Measurements from ENCODE around the gene RAB6B.

RAB6B gene

GRCh38 chr3:133779626-133780203, 116.0 kb downstream of the RAB6B start:
- H3K4me2 ChIP-seq (ENCODE audit: low read length), result no peak overlapping the region
- no peaks in the 10 kb centered on the region for H3K4me1 ChIP-seq (ENCODE audit: low read length)
- H3K9ac ChIP-seq (ENCODE audit: low read length), result no peak overlapping the region
- no peak overlapping the region for H3K4me3 ChIP-seq (ENCODE audit: low read length)
- TF ChIP-seq CTCF (IDR thresholded peaks at IDR 0.05; ENCODE audit: low read depth, low read length), result no peak
- no peak for TF ChIP-seq EZH2phosphoT487 (IDR thresholded peaks at IDR 0.05; ENCODE audit: low read depth)
- H2AFZ ChIP-seq (ENCODE audit: low read depth, low read length), result no peak overlapping the region
- no peaks in the 10 kb centered on the region for H4K20me1 ChIP-seq (ENCODE audit: insufficient read depth, low read length)
- H3K27me3 ChIP-seq (ENCODE audit: low read depth, low read length), result peaks cover 15% of the 10 kb centered on the region; the same call in 1 of the 2 replicates
- H3K36me3 ChIP-seq (replicated peaks; ENCODE audit: low read depth, low read length), result no peaks in the 10 kb centered on the region
- no peaks in the 10 kb centered on the region for H3K79me2 ChIP-seq (ENCODE audit: low read length)
- no peak overlapping the region for H3K27ac ChIP-seq (ENCODE audit: low read length)
- H3K9me3 ChIP-seq (ENCODE audit: insufficient read depth, low read length), result no peaks in the 10 kb centered on the region

- Histone ChIP-seq H3K4me2 (ENCODE audit: low read length) (no peak overlapping the region), H3K9me3 (ENCODE audit: insufficient read depth, low read length) (no peaks in the 10 kb centered on the region), H3K27ac (ENCODE audit: low read length) (no peak overlapping the region)
Observed at GRCh38 chr3:133777807-133778568, 117.7 kb downstream of the RAB6B start.

GRCh38 chr3:133776794-133777438, 118.8 kb downstream of the RAB6B start:
- no peak overlapping the region for H2AFZ ChIP-seq (ENCODE audit: low read depth, low read length)
- no peak overlapping the region for H3K4me3 ChIP-seq (ENCODE audit: low read length)
- no peaks in the 10 kb centered on the region for H3K9me3 ChIP-seq (ENCODE audit: insufficient read depth, low read length)
- H3K9ac ChIP-seq (ENCODE audit: low read length), result no peak overlapping the region
- H3K79me2 ChIP-seq (ENCODE audit: low read length), result no peaks in the 10 kb centered on the region
- TF ChIP-seq CTCF (IDR thresholded peaks at IDR 0.05; ENCODE audit: low read depth, low read length), result no peak
- no peak for TF ChIP-seq EZH2phosphoT487 (IDR thresholded peaks at IDR 0.05; ENCODE audit: low read depth)
- peaks cover 15% of the 10 kb centered on the region; the same call in 1 of the 2 replicates for H3K27me3 ChIP-seq (ENCODE audit: low read depth, low read length)
- H3K36me3 ChIP-seq (replicated peaks; ENCODE audit: low read depth, low read length), result no peaks in the 10 kb centered on the region
- H3K4me2 ChIP-seq (ENCODE audit: low read length), result no peak overlapping the region
- no peak overlapping the region for H3K27ac ChIP-seq (ENCODE audit: low read length)
- no peaks in the 10 kb centered on the region for H3K4me1 ChIP-seq (ENCODE audit: low read length)
- no peaks in the 10 kb centered on the region for H4K20me1 ChIP-seq (ENCODE audit: insufficient read depth, low read length)

More at GRCh38 chr3:133777807-133778568, 117.7 kb downstream of the RAB6B start:
- H2AFZ ChIP-seq (ENCODE audit: low read depth, low read length), result no peak overlapping the region
- no peak overlapping the region for H3K4me3 ChIP-seq (ENCODE audit: low read length)
- H4K20me1 ChIP-seq (ENCODE audit: insufficient read depth, low read length), result no peaks in the 10 kb centered on the region
- H3K9ac ChIP-seq (ENCODE audit: low read length), result no peak overlapping the region
- H3K27me3 ChIP-seq (ENCODE audit: low read depth, low read length), result peaks cover 15% of the 10 kb centered on the region; the same call in 1 of the 2 replicates
- H3K4me1 ChIP-seq (ENCODE audit: low read length), result no peaks in the 10 kb centered on the region
- no peaks in the 10 kb centered on the region for H3K36me3 ChIP-seq (replicated peaks; ENCODE audit: low read depth, low read length)
- TF ChIP-seq EZH2phosphoT487 (IDR thresholded peaks at IDR 0.05; ENCODE audit: low read depth) (no peak), CTCF (IDR thresholded peaks at IDR 0.05; ENCODE audit: low read depth, low read length) (no peak)
- no peaks in the 10 kb centered on the region for H3K79me2 ChIP-seq (ENCODE audit: low read length)

- TF ChIP-seq EZH2phosphoT487 (IDR thresholded peaks at IDR 0.05; ENCODE audit: low read depth) (no peak), CTCF (IDR thresholded peaks at IDR 0.05; ENCODE audit: low read depth, low read length) (no peak)
- no peak overlapping the region for H3K4me3 ChIP-seq (ENCODE audit: low read length)
- H3K36me3 ChIP-seq (replicated peaks; ENCODE audit: low read depth, low read length), result no peaks in the 10 kb centered on the region
Observed at GRCh38 chr3:133775835-133776234, 119.8 kb downstream of the RAB6B start.

More at GRCh38 chr3:133775835-133776234, 119.8 kb downstream of the RAB6B start:
- no peak overlapping the region for H3K4me2 ChIP-seq (ENCODE audit: low read length)
- no peaks in the 10 kb centered on the region for H3K9me3 ChIP-seq (ENCODE audit: insufficient read depth, low read length)
- no peak overlapping the region for H3K9ac ChIP-seq (ENCODE audit: low read length)
- H4K20me1 ChIP-seq (ENCODE audit: insufficient read depth, low read length), result no peaks in the 10 kb centered on the region
- H3K27me3 ChIP-seq (ENCODE audit: low read depth, low read length), result peaks cover 15% of the 10 kb centered on the region; the same call in 1 of the 2 replicates
- H3K4me1 ChIP-seq (ENCODE audit: low read length), result no peaks in the 10 kb centered on the region
- H2AFZ ChIP-seq (ENCODE audit: low read depth, low read length), result no peak overlapping the region
- no peak overlapping the region for H3K27ac ChIP-seq (ENCODE audit: low read length)
- no peaks in the 10 kb centered on the region for H3K79me2 ChIP-seq (ENCODE audit: low read length)

All from OCI-LY3 (cell line).